K562 (cell line): ENCODE results near the gene SNX15. TPM values are rescaled to one million over a fixed set of nuclear protein-coding genes. Genes with fewer than 3 reads are reported as not detected.

Experiments
- BCLAF1 ChIP-seq, 2 experiments: fragments of 450-650 bp in 1 of 2; IDR thresholded peaks; 2 replicates each; pipeline ENCODE4 v1.6.1; 2011 to 2017; ENCODE audit warnings: low read depth in 2 of 2, antibody characterized with exemption in 1 of 2, borderline replicate concordance in 1 of 2, low read length in 1 of 2, mild to moderate bottlenecking in 1 of 2, mixed read lengths in 1 of 2; ENCODE audit not compliant: control insufficient read depth in 1 of 2
- BHLHE40 ChIP-seq: IDR thresholded peaks from 2 replicates; pipeline ENCODE4 v1.6.1; 2011; ENCODE audit warnings: low read length, improper control_type of control experiment
- C11orf30 ChIP-seq: fragments of 450-650 bp; IDR thresholded peaks from 2 replicates; pipeline ENCODE4 v1.6.1; 2016; ENCODE audit warnings: low read depth, mild to moderate bottlenecking
- DEAF1 ChIP-seq: fragments of 450-650 bp; formaldehyde crosslinking; IDR thresholded peaks from 2 replicates; pipeline ENCODE4 v1.4.0; 2020; ENCODE audit warnings: mild to moderate bottlenecking, moderate library complexity
- DLX4 ChIP-seq: fragments of 250-450 bp; sonication (Bioruptor Pico); IDR thresholded peaks from 2 replicates; pipeline ENCODE4 v1.6.1; 2021; ENCODE audit warnings: mild to moderate bottlenecking
- ERF ChIP-seq: fragments of 450-650 bp; formaldehyde crosslinking; IDR thresholded peaks from 2 replicates; pipeline ENCODE4 v1.4.0; 2020; ENCODE audit warnings: mild to moderate bottlenecking, mixed read lengths
- ETS2 ChIP-seq: IDR thresholded peaks from 2 replicates; pipeline ENCODE4 v1.6.1; 2016; ENCODE audit warnings: borderline replicate concordance, missing genetic modification characterization, mild to moderate bottlenecking, moderate library complexity, missing compliant biosample characterization; ENCODE audit not compliant: poor library complexity, severe bottlenecking
- ETV6 ChIP-seq, 3 experiments: fragments of 150-350 bp in 1 of 3; sonication (generic) in 1 of 3; formaldehyde crosslinking in 1 of 3; IDR thresholded peaks; 2 replicates each; pipeline versions ENCODE4 v1.6.1 to v1.8.0; 2014 to 2022; ENCODE audit warnings: borderline replicate concordance in 2 of 3, low read depth in 2 of 3, antibody characterized with exemption in 1 of 3, low read length in 1 of 3, mild to moderate bottlenecking in 1 of 3, missing genetic modification reagents in 1 of 3
- GATAD2B ChIP-seq: fragments of 450-650 bp; IDR thresholded peaks from 2 replicates; pipeline ENCODE4 v1.6.1; 2017; ENCODE audit warnings: mild to moderate bottlenecking, borderline replicate concordance
- KAT8 ChIP-seq: fragments of 450-650 bp; IDR thresholded peaks from 2 replicates; pipeline ENCODE4 v1.6.1; 2016; ENCODE audit warnings: low read depth, mild to moderate bottlenecking
- MCM3 ChIP-seq: fragments of 450-650 bp; IDR thresholded peaks from 2 replicates; pipeline ENCODE4 v1.6.1; 2016
- PRMT5 ChIP-seq: sonication (generic); formaldehyde crosslinking; IDR thresholded peaks from 2 replicates; pipeline ENCODE4 v1.5.0; 2020; ENCODE audit warnings: missing genetic modification reagents
- RBM34 ChIP-seq: fragments of 200-400 bp; formaldehyde crosslinking; IDR thresholded peaks from 2 replicates; pipeline ENCODE4 v1.6.1; 2018; ENCODE audit warnings: low read length, borderline replicate concordance; ENCODE audit not compliant: insufficient read depth
- ZNF586 ChIP-seq: fragments of 450-650 bp; formaldehyde crosslinking; conservative IDR thresholded peaks from 2 replicates; pipeline ENCODE4 v1.4.0; 2020; ENCODE audit warnings: mild to moderate bottlenecking, moderate library complexity
- ZNF592 ChIP-seq: fragments of 450-650 bp; IDR thresholded peaks from 2 replicates; pipeline ENCODE4 v1.6.1; 2017; ENCODE audit warnings: antibody characterized with exemption, mild to moderate bottlenecking
- polyA plus RNA-seq, 8 experiments: library from polyadenylated mRNA; depleted of rRNA in 4 of 8; stranded (reverse) in 5 of 8; unstranded in 3 of 8; fragments of >200 nt; fragmentation: Nextera tagmentation in 2 of 8; fragmentation: Illumina TruSeq in 1 of 8; extraction: Ambion mirVana in 2 of 8; extraction: Trizol in 1 of 8; gene quantifications; 2 replicates each; pipeline versions ENCODE4 v1.2.1 to v1.2.3, GENCODE V29; 2011 to 2014; ENCODE audit warnings: inconsistent platforms in 1 of 8, missing spikeins in 1 of 8
- total RNA-seq, 7 experiments: library from RNA; depleted of rRNA in 6 of 7; stranded (reverse); fragments of >200 nt in 6 of 7; fragmentation: Illumina TruSeq in 2 of 7; extraction: Trizol in 2 of 7; gene quantifications; 2 replicates each; pipeline versions ENCODE4 v1.2.1 to v1.2.3, GENCODE V29; 2011 to 2021; ENCODE audit warnings: low replicate concordance in 1 of 7

SNX15 gene
- total and polyA plus RNA-seq, 9 of the 15 experiments (the other 6 are each of a cell fraction or from before 2014, with no cell fraction given): 1.8 to 27.8 (median 15.2) TPM

- TF ChIP-seq ZNF592 (peak; percentile 86), PRMT5 (CRISPR knock-in tag) (peak; percentile 74; the same call in 1 of the 2 replicates), BCLAF1 (IDR thresholded peaks at IDR 0.05; ENCODE audit: borderline replicate concordance in 1 of 2, control insufficient read depth in 1 of 2, low read depth in 2 of 2, low read length in 1 of 2) (peak in 1 of 2 experiments; percentile 79; a peak in 1 of 4 replicates), MCM3 (no peak), DEAF1 (0 out of 2 replicates have a peak, but pooled peaks have one; percentile 22), RBM34 (no peak), GATAD2B (peak; percentile 78; the same call in 1 of the 2 replicates), C11orf30 (peak; percentile 61), DLX4 (no peak), ETV6 (IDR thresholded peaks at IDR 0.05; ENCODE audit: borderline replicate concordance in 1 of 2, low read depth in 2 of 2, low read length in 1 of 2) (no peak), ETV6 (CRISPR knock-in tag; IDR thresholded peaks at IDR 0.05; ENCODE audit: borderline replicate concordance) (peak; percentile 97; the same call in 1 of the 2 replicates), ERF (peak; percentile 71; the same call in 1 of the 2 replicates), BHLHE40 (peak; percentile 99), KAT8 (no peak), ETS2 (tag) (no peak), ZNF586 (CRISPR knock-in tag) (no peak)
These were observed 13.1 kb upstream of the SNX15 start, which contains the start of gene ARL2 (continued) for GRCh38 chr11:65013888-65014725.
